DMS79 treated with DMSO at 0.1 percent for 48 hours (cell line): Measurements from ENCODE around the gene DENND6B.
"Not testable (repeated sequence)": the region's sequence is repeated elsewhere in the genome, so short reads cannot be mapped to it uniquely, and the experiment has no call there.

Source experiments
- DNase-seq: peaks from one replicate; lab custom pipeline; 2025; lab: John Stamatoyannopoulos, UW

The DENND6B gene

GRCh38 chr22:50338860-50339462 is 12.1 kb upstream of the DENND6B start:
- no peak for DNase-seq

- DNase-seq = no peak
Observed at GRCh38 chr22:50338042-50338573, 11.3 kb upstream of the DENND6B start.

GRCh38 chr22:50337262-50338041 is 10.6 kb upstream of the DENND6B start:
- DNase-seq = no peak

- not testable (repeated sequence) for DNase-seq
Observed at GRCh38 chr22:50334433-50334832, 7.6 kb upstream of the DENND6B start.

- no peak for DNase-seq
Observed at GRCh38 chr22:50329236-50329635, 2.4 kb upstream of the DENND6B start.

GRCh38 chr22:50327711-50328019 is 853 bp upstream of the DENND6B start:
- DNase-seq = no peak

GRCh38 chr22:50326225-50326955 is 422 bp downstream of the DENND6B start:
- no peak for DNase-seq

- DNase-seq = no peak
Observed at GRCh38 chr22:50325444-50326224, 1.2 kb downstream of the DENND6B start.

- no peak for DNase-seq
Observed at GRCh38 chr22:50323900-50324299, 2.9 kb downstream of the DENND6B start.

GRCh38 chr22:50322382-50323104 is 4.3 kb downstream of the DENND6B start:
- DNase-seq = not testable (repeated sequence)

- DNase-seq = no peak
Observed at GRCh38 chr22:50320671-50321325, 6.0 kb downstream of the DENND6B start.

- no peak for DNase-seq
Observed at GRCh38 chr22:50320116-50320515, 6.7 kb downstream of the DENND6B start.

- no peak for DNase-seq
Observed at GRCh38 chr22:50319503-50319951, 7.3 kb downstream of the DENND6B start.

- no peak for DNase-seq
Observed at GRCh38 chr22:50318698-50319411, 8.0 kb downstream of the DENND6B start.

GRCh38 chr22:50318356-50318697 is 8.5 kb downstream of the DENND6B start:
- DNase-seq = no peak

- DNase-seq = no peak
Observed at GRCh38 chr22:50317674-50318073, 9.1 kb downstream of the DENND6B start.

GRCh38 chr22:50317178-50317577 is 9.6 kb downstream of the DENND6B start:
- DNase-seq = no peak

GRCh38 chr22:50316114-50317065 is 10.4 kb downstream of the DENND6B start:
- DNase-seq = no peak
